Measurements from ENCODE around the gene F10. TPM values are rescaled to one million over a fixed set of nuclear protein-coding genes. Genes with fewer than 3 reads are reported as not detected.
A peak's percentile ranks its signal among the peaks of the same experiment; 100 is the strongest.
"Not testable (repeated sequence)": the region's sequence is repeated elsewhere in the genome, so short reads cannot be mapped to it uniquely, and the experiment has no call there.

Gene F10
- total and polyA plus RNA-seq, 2 of the 13 experiments (the other 11 are each of a cell fraction or from before 2014, with no cell fraction given) = 58.4 to 237 TPM

DNA sequence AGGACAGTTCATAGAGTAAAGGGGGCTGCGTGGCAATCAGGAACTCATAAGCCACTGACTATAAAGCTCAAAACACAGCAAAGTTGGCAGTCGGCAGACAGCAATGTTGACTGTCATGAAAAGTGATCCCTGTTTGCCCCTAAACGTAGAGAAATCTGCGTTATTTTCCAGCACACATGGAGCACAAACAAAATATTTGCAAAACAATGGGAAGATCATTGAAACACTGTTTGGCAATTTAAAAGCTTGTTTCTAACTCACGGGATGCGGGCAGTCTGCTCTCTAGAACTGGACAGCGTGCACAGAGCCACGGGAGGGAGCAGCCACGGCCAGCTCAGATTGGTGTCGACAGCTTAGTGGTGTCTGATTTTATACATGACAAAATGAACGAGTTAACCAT, 23.5 kb upstream of the F10 start:
- H3K27me3 ChIP-seq (ENCODE audit: control insufficient read depth in 1 of 2, insufficient read depth in 2 of 2, low read length in 2 of 2) = no peaks in the 10 kb centered on the region
- ATAC-seq = no peak
- ChIA-PET POLR2A (interaction anchor here (1.5 kb wide), 1 partner anchor 24 kb away, joined by 4 read pairs; the partner anchor contains the start of gene F10), CTCF (ENCODE audit: low intra/inter-chr PET ratio, low total read pairs) (no interaction called here)
- no peak for FAIRE-seq
- no peaks in the 10 kb centered on the region for H3K36me3 ChIP-seq (replicated peaks in 1 of 2; ENCODE audit: control insufficient read depth in 1 of 2, insufficient read depth in 2 of 2, low read length in 2 of 2)
- 85% methylated on average over 11 of the region's 11 CpGs for WGBS (ENCODE audit: low lambda C conversion rate)
- H3K27ac ChIP-seq (ENCODE audit: extremely low read length, insufficient read depth, low read length) = no peak overlapping the region
- no peak overlapping the region for H3K4me2 ChIP-seq (ENCODE audit: low read depth, low read length)
- H3K9ac ChIP-seq (ENCODE audit: insufficient read depth, low read depth, low read length) = no peak overlapping the region
- H2AFZ ChIP-seq (ENCODE audit: low read length) = no peak overlapping the region
- in situ Hi-C loops (cut with HindIII; ENCODE audit: extremely low pct_ligation_motif_present, low pct_unique_long_range_greater_than_20kb) (no loop called here), intact Hi-C loops (cut with micrococcal nuclease; ENCODE audit: unreplicated experiment) (no loop called here)
- H3K4me3 ChIP-seq (replicated peaks in 1 of 3; ENCODE audit: insufficient read depth in 1 of 3, low read depth in 2 of 3, low read length in 3 of 3) = no peak overlapping the region
- H3K4me1 ChIP-seq (ENCODE audit: insufficient read depth, low read length) = peaks cover 19% of the 10 kb centered on the region
- TF ChIP-seq, protein P1, sequence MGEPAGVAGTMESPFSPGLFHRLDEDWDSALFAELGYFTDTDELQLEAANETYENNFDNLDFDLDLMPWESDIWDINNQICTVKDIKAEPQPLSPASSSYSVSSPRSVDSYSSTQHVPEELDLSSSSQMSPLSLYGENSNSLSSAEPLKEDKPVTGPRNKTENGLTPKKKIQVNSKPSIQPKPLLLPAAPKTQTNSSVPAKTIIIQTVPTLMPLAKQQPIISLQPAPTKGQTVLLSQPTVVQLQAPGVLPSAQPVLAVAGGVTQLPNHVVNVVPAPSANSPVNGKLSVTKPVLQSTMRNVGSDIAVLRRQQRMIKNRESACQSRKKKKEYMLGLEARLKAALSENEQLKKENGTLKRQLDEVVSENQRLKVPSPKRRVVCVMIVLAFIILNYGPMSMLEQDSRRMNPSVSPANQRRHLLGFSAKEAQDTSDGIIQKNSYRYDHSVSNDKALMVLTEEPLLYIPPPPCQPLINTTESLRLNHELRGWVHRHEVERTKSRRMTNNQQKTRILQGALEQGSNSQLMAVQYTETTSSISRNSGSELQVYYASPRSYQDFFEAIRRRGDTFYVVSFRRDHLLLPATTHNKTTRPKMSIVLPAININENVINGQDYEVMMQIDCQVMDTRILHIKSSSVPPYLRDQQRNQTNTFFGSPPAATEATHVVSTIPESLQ (CRISPR knock-in tag; conservative IDR thresholded peaks at IDR 0.05) = no peak
- TF ChIP-seq CBX2 (IDR thresholded peaks at IDR 0.05; ENCODE audit: low read depth, low read length) (no peak), CBX2 (CRISPR knock-in tag; IDR thresholded peaks at IDR 0.05; ENCODE audit: low read depth) (no peak)
- BruUV-seq (replicated peaks) = no TSS peak
- no peak for DNase-seq (ENCODE audit: low spot score)
- no peaks in the 10 kb centered on the region for H4K20me1 ChIP-seq (ENCODE audit: insufficient read depth, low read length)
- H3K79me2 ChIP-seq (ENCODE audit: insufficient read depth, low read length) = no peaks in the 10 kb centered on the region
- no peaks in the 10 kb centered on the region for H3K9me3 ChIP-seq (ENCODE audit: low read length)

- DNase-seq (ENCODE audit: low spot score); H4K20me1 ChIP-seq (ENCODE audit: insufficient read depth, low read length); H3K9me3 ChIP-seq (ENCODE audit: low read length); H3K4me3 ChIP-seq (replicated peaks in 1 of 3; ENCODE audit: insufficient read depth in 1 of 3, low read depth in 2 of 3, low read length in 3 of 3); in situ Hi-C loops (cut with HindIII; ENCODE audit: extremely low pct_ligation_motif_present, low pct_unique_long_range_greater_than_20kb); H3K27ac ChIP-seq (ENCODE audit: extremely low read length, insufficient read depth, low read length); BruUV-seq (replicated peaks); FAIRE-seq; H3K27me3 ChIP-seq (ENCODE audit: control insufficient read depth in 1 of 2, insufficient read depth in 2 of 2, low read length in 2 of 2); H2AFZ ChIP-seq (ENCODE audit: low read length); H3K79me2 ChIP-seq (ENCODE audit: insufficient read depth, low read length); intact Hi-C loops (cut with micrococcal nuclease; ENCODE audit: unreplicated experiment); H3K36me3 ChIP-seq (replicated peaks in 1 of 2; ENCODE audit: control insufficient read depth in 1 of 2, insufficient read depth in 2 of 2, low read length in 2 of 2); H3K9ac ChIP-seq (ENCODE audit: insufficient read depth, low read depth, low read length); CTCF ChIA-PET (ENCODE audit: low intra/inter-chr PET ratio, low total read pairs): not testable (repeated sequence)
- 26% methylated on average over 3 of the region's 10 CpGs for WGBS (ENCODE audit: low lambda C conversion rate)
- POLR2A ChIA-PET = interaction anchor here (1.3 to 4.6 kb wide), 2 partner anchors 21 to 48 kb away, joined by 4 to 71 read pairs; partner anchors contain the start of gene F10
- TF ChIP-seq, protein P2, sequence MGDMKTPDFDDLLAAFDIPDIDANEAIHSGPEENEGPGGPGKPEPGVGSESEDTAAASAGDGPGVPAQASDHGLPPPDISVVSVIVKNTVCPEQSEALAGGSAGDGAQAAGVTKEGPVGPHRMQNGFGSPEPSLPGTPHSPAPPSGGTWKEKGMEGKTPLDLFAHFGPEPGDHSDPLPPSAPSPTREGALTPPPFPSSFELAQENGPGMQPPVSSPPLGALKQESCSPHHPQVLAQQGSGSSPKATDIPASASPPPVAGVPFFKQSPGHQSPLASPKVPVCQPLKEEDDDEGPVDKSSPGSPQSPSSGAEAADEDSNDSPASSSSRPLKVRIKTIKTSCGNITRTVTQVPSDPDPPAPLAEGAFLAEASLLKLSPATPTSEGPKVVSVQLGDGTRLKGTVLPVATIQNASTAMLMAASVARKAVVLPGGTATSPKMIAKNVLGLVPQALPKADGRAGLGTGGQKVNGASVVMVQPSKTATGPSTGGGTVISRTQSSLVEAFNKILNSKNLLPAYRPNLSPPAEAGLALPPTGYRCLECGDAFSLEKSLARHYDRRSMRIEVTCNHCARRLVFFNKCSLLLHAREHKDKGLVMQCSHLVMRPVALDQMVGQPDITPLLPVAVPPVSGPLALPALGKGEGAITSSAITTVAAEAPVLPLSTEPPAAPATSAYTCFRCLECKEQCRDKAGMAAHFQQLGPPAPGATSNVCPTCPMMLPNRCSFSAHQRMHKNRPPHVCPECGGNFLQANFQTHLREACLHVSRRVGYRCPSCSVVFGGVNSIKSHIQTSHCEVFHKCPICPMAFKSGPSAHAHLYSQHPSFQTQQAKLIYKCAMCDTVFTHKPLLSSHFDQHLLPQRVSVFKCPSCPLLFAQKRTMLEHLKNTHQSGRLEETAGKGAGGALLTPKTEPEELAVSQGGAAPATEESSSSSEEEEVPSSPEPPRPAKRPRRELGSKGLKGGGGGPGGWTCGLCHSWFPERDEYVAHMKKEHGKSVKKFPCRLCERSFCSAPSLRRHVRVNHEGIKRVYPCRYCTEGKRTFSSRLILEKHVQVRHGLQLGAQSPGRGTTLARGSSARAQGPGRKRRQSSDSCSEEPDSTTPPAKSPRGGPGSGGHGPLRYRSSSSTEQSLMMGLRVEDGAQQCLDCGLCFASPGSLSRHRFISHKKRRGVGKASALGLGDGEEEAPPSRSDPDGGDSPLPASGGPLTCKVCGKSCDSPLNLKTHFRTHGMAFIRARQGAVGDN (CRISPR knock-in tag; IDR thresholded peaks at IDR 0.05) = peak; percentile 34; the same call in 1 of the 2 replicates
- TF ChIP-seq, protein P3, sequence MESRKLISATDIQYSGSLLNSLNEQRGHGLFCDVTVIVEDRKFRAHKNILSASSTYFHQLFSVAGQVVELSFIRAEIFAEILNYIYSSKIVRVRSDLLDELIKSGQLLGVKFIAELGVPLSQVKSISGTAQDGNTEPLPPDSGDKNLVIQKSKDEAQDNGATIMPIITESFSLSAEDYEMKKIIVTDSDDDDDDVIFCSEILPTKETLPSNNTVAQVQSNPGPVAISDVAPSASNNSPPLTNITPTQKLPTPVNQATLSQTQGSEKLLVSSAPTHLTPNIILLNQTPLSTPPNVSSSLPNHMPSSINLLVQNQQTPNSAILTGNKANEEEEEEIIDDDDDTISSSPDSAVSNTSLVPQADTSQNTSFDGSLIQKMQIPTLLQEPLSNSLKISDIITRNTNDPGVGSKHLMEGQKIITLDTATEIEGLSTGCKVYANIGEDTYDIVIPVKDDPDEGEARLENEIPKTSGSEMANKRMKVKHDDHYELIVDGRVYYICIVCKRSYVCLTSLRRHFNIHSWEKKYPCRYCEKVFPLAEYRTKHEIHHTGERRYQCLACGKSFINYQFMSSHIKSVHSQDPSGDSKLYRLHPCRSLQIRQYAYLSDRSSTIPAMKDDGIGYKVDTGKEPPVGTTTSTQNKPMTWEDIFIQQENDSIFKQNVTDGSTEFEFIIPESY (CRISPR knock-in tag; IDR thresholded peaks at IDR 0.05) = 0 out of 2 replicates have a peak, but pooled peaks have one; percentile 16
- Histone ChIP-seq H3K4me2 (ENCODE audit: low read depth, low read length) (peak overlapping the region; percentile 39; the same call in 1 of the 2 replicates), H3K4me1 (ENCODE audit: insufficient read depth, low read length) (peaks cover 39% of the 10 kb centered on the region)
- peak; percentile 36 for ATAC-seq
Observed at GRCh38 chr13:113102302-113102701, 20.3 kb upstream of the F10 start.
